GM06990 (cell line): ENCODE data around the gene STXBP5.
A peak's percentile ranks its signal among the peaks of the same experiment; 100 is the strongest.

ENCODE experiments used
- DNase-seq: peaks from one replicate; pipeline ENCODE4 v3.0.0-alpha.2; 2011; ENCODE audit not compliant: insufficient read length; ENCODE audit errors: extremely low read depth
- H3K27me3 ChIP-seq: replicated peaks from 2 replicates; pipeline ENCODE4 v1.6.0; 2011; ENCODE audit warnings: low read length; ENCODE audit not compliant: control insufficient read depth, insufficient read depth
- H3K36me3 ChIP-seq: 2 replicates; pipeline ENCODE4 v1.5.1; 2011; ENCODE audit warnings: low read length; ENCODE audit not compliant: control insufficient read depth, insufficient read depth
- H3K4me3 ChIP-seq: replicated peaks from 2 replicates; pipeline ENCODE4 v1.5.1; 2011; ENCODE audit warnings: low read depth, mild to moderate bottlenecking, control low read depth, low read length
- CTCF ChIP-seq: IDR thresholded peaks from 2 replicates; pipeline ENCODE4 v1.5.1; 2011; ENCODE audit warnings: low read length, control low read depth, mild to moderate bottlenecking, inconsistent platforms; ENCODE audit not compliant: insufficient read depth, poor library complexity, severe bottlenecking

The STXBP5 gene

GRCh38 chr6:147322299-147323162, 118.3 kb downstream of the STXBP5 start:
- Histone ChIP-seq H3K36me3 (no peaks in the 10 kb centered on the region), H3K4me3 (peak overlapping the region; percentile 52), H3K27me3 (no peaks in the 10 kb centered on the region)
- DNase-seq: peak; percentile 51
- TF ChIP-seq CTCF: no peak

- H3K4me3 ChIP-seq: no peak overlapping the region
- no peaks in the 10 kb centered on the region for H3K27me3 ChIP-seq
- DNase-seq: no peak
- H3K36me3 ChIP-seq: peaks cover 1% of the 10 kb centered on the region; the same call in 1 of the 2 replicates
- no peak for TF ChIP-seq CTCF
Observed at GRCh38 chr6:147325557-147325956, 121.3 kb downstream of the STXBP5 start.

GRCh38 chr6:147331401-147331800, 127.2 kb downstream of the STXBP5 start:
- no peak for DNase-seq
- Histone ChIP-seq H3K27me3 (no peaks in the 10 kb centered on the region), H3K36me3 (peaks cover 1% of the 10 kb centered on the region; the same call in 1 of the 2 replicates), H3K4me3 (no peak overlapping the region)
- no peak for TF ChIP-seq CTCF

GRCh38 chr6:147337921-147338320, 133.7 kb downstream of the STXBP5 start:
- Histone ChIP-seq H3K36me3 (no peaks in the 10 kb centered on the region; the same call in 1 of the 2 replicates), H3K4me3 (no peak overlapping the region), H3K27me3 (no peaks in the 10 kb centered on the region)
- no peak for TF ChIP-seq CTCF
- no peak for DNase-seq

GRCh38 chr6:147341486-147341885, 137.3 kb downstream of the STXBP5 start:
- Histone ChIP-seq H3K36me3 (no peaks in the 10 kb centered on the region; the same call in 1 of the 2 replicates), H3K4me3 (no peak overlapping the region), H3K27me3 (no peaks in the 10 kb centered on the region)
- no peak for DNase-seq
- no peak for TF ChIP-seq CTCF
